HepG2 (cell line): ENCODE measurements around the gene ATRIP. TPM values are rescaled to one million over a fixed set of nuclear protein-coding genes. Genes with fewer than 3 reads are reported as not detected.

Experiments
- CEBPB ChIP-seq: IDR thresholded peaks from 2 replicates; pipeline ENCODE4 v1.6.1; 2011; ENCODE audit warnings: low read depth, low read length, improper control_type of control experiment, borderline replicate concordance
- GABPA ChIP-seq, 2 experiments: IDR thresholded peaks; 2 replicates each; pipeline ENCODE4 v1.6.1; 2011 to 2016; ENCODE audit warnings: low read depth in 2 of 2, low read length in 1 of 2, missing biosample characterization in 1 of 2, missing genetic modification characterization in 1 of 2
- HMG20A ChIP-seq: IDR thresholded peaks from 2 replicates; pipeline ENCODE4 v1.6.1; 2016; ENCODE audit warnings: borderline replicate concordance
- RAD21 ChIP-seq: fragments of 450-650 bp; formaldehyde crosslinking; IDR thresholded peaks from 2 replicates; pipeline ENCODE4 v1.5.0; 2020; ENCODE audit warnings: mild to moderate bottlenecking
- RARG ChIP-seq: sonication (generic); formaldehyde crosslinking; IDR thresholded peaks from 2 replicates; pipeline ENCODE4 v1.4.0; 2020; ENCODE audit warnings: low read depth, mild to moderate bottlenecking, missing genetic modification reagents
- SAFB2 ChIP-seq: sonication (generic); formaldehyde crosslinking; IDR thresholded peaks from 2 replicates; pipeline ENCODE4 v1.5.1; 2020; ENCODE audit warnings: missing genetic modification reagents, low read depth, mild to moderate bottlenecking, borderline replicate concordance
- ZBTB38 ChIP-seq: sonication (generic); formaldehyde crosslinking; IDR thresholded peaks from 2 replicates; pipeline ENCODE4 v1.5.1; 2020; ENCODE audit warnings: mild to moderate bottlenecking, missing genetic modification reagents
- ZBTB42 ChIP-seq: sonication (generic); formaldehyde crosslinking; IDR thresholded peaks from 2 replicates; pipeline ENCODE4 v1.5.0; 2020; ENCODE audit warnings: mild to moderate bottlenecking, missing genetic modification reagents
- ZNF317 ChIP-seq: sonication (generic); formaldehyde crosslinking; IDR thresholded peaks from 2 replicates; pipeline ENCODE4 v1.5.0; 2020; ENCODE audit warnings: mild to moderate bottlenecking, missing genetic modification reagents
- ZNF570 ChIP-seq: sonication (generic); formaldehyde crosslinking; IDR thresholded peaks from 2 replicates; pipeline ENCODE4 v1.4.0; 2020; ENCODE audit warnings: mild to moderate bottlenecking, missing genetic modification reagents, borderline replicate concordance
- polyA plus RNA-seq, 8 experiments: library from polyadenylated mRNA; depleted of rRNA in 3 of 8; stranded (reverse) in 7 of 8; unstranded in 1 of 8; fragments of >200 nt; fragmentation: Illumina TruSeq in 4 of 8; extraction: Trizol in 4 of 8; gene quantifications; 2 replicates each; pipeline versions ENCODE4 v1.2.1 to v1.2.3, GENCODE V29; 2011 to 2016; ENCODE audit warnings: low read depth in 4 of 8, missing spikeins in 1 of 8, mixed read lengths in 1 of 8; ENCODE audit not compliant: insufficient read depth in 1 of 8
- total RNA-seq, 5 experiments: library from RNA; depleted of rRNA; stranded (reverse); fragments of >200 nt; fragmentation: Illumina TruSeq; extraction: Trizol; gene quantifications; 2 replicates each; pipeline ENCODE4 v1.2.3, GENCODE V29; 2016; ENCODE audit warnings: low read depth in 1 of 5
- TF ChIP-seq, protein P1 (sequence below): sonication (generic); formaldehyde crosslinking; conservative IDR thresholded peaks from 2 replicates; pipeline ENCODE4 v1.8.0; 2022; ENCODE audit warnings: mild to moderate bottlenecking, moderate library complexity, missing genetic modification reagents
- TF ChIP-seq, protein P2 (sequence below): sonication (generic); formaldehyde crosslinking; IDR thresholded peaks from 2 replicates; pipeline ENCODE4 v1.9.0; 2021; ENCODE audit warnings: missing genetic modification reagents, borderline replicate concordance
- TF ChIP-seq, protein P3 (sequence below): IDR thresholded peaks from 2 replicates; pipeline ENCODE4 v1.6.1; 2016; ENCODE audit warnings: low read depth, missing genetic modification reagents, missing compliant biosample characterization
- TF ChIP-seq, protein P4 (sequence below): sonication (generic); formaldehyde crosslinking; IDR thresholded peaks from 2 replicates; pipeline ENCODE4 v1.4.0; 2020; ENCODE audit warnings: missing genetic modification reagents, borderline replicate concordance

ATRIP gene
- total and polyA plus RNA-seq, 2 of the 13 experiments (the other 11 are each of a cell fraction or from before 2014, with no cell fraction given), result 5.1 to 12.5 TPM

DNA sequence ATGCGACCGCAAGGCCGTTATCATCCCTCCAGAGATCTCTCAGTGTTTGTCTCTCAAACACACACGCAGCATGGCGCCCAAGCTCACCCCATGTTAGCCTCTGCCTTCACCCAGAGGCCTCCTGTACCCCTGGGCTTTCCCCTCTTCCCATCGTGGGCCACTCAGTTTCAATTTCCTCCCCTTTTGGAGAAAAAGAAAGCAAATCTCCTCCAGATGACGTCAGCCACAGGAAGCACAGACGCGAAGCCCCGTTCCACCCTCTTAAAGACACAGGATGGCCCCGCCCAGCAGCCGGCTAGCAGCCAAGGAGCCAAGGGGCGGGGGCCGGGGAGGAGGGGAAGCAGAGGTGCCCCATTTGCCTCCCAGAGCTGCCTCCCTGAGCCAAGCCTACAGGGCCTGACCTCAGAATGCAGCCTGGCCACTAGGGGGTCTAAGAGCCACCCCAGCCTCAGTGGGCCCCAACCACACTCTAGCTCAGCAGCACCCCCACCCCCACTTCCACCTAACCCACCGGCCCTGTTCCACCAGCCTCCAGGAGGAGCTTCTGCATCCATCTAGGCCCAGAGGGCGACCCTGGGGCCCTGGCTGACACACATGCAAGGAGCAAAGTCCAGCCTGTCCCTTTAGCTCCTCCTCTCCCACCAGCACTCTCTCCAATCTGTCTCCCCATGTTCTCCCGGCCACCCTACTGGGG is 26.5 kb downstream of the ATRIP start (continued):
- TF ChIP-seq, protein P1, sequence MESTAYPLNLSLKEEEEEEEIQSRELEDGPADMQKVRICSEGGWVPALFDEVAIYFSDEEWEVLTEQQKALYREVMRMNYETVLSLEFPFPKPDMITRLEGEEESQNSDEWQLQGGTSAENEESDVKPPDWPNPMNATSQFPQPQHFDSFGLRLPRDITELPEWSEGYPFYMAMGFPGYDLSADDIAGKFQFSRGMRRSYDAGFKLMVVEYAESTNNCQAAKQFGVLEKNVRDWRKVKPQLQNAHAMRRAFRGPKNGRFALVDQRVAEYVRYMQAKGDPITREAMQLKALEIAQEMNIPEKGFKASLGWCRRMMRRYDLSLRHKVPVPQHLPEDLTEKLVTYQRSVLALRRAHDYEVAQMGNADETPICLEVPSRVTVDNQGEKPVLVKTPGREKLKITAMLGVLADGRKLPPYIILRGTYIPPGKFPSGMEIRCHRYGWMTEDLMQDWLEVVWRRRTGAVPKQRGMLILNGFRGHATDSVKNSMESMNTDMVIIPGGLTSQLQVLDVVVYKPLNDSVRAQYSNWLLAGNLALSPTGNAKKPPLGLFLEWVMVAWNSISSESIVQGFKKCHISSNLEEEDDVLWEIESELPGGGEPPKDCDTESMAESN (CRISPR knock-in tag), result no peak
- TF ChIP-seq RARG (no peak), ZBTB42 (CRISPR knock-in tag) (0 out of 2 replicates have a peak, but pooled peaks have one; percentile 33), CEBPB (no peak), GABPA (IDR thresholded peaks at IDR 0.05; ENCODE audit: low read depth, low read length) (no peak), GABPA (CRISPR knock-in tag; IDR thresholded peaks at IDR 0.05; ENCODE audit: low read depth) (peak; percentile 44), HMG20A (CRISPR knock-in tag) (peak; percentile 22; the same call in 1 of the 2 replicates), ZNF570 (CRISPR knock-in tag) (no peak), ZNF317 (CRISPR knock-in tag) (no peak), ZBTB38 (no peak), RAD21 (peak; percentile 75), SAFB2 (CRISPR knock-in tag) (no peak)
- TF ChIP-seq, protein P2, sequence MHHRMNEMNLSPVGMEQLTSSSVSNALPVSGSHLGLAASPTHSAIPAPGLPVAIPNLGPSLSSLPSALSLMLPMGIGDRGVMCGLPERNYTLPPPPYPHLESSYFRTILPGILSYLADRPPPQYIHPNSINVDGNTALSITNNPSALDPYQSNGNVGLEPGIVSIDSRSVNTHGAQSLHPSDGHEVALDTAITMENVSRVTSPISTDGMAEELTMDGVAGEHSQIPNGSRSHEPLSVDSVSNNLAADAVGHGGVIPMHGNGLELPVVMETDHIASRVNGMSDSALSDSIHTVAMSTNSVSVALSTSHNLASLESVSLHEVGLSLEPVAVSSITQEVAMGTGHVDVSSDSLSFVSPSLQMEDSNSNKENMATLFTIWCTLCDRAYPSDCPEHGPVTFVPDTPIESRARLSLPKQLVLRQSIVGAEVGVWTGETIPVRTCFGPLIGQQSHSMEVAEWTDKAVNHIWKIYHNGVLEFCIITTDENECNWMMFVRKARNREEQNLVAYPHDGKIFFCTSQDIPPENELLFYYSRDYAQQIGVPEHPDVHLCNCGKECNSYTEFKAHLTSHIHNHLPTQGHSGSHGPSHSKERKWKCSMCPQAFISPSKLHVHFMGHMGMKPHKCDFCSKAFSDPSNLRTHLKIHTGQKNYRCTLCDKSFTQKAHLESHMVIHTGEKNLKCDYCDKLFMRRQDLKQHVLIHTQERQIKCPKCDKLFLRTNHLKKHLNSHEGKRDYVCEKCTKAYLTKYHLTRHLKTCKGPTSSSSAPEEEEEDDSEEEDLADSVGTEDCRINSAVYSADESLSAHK (CRISPR knock-in tag), result no peak
- TF ChIP-seq, protein P3, sequence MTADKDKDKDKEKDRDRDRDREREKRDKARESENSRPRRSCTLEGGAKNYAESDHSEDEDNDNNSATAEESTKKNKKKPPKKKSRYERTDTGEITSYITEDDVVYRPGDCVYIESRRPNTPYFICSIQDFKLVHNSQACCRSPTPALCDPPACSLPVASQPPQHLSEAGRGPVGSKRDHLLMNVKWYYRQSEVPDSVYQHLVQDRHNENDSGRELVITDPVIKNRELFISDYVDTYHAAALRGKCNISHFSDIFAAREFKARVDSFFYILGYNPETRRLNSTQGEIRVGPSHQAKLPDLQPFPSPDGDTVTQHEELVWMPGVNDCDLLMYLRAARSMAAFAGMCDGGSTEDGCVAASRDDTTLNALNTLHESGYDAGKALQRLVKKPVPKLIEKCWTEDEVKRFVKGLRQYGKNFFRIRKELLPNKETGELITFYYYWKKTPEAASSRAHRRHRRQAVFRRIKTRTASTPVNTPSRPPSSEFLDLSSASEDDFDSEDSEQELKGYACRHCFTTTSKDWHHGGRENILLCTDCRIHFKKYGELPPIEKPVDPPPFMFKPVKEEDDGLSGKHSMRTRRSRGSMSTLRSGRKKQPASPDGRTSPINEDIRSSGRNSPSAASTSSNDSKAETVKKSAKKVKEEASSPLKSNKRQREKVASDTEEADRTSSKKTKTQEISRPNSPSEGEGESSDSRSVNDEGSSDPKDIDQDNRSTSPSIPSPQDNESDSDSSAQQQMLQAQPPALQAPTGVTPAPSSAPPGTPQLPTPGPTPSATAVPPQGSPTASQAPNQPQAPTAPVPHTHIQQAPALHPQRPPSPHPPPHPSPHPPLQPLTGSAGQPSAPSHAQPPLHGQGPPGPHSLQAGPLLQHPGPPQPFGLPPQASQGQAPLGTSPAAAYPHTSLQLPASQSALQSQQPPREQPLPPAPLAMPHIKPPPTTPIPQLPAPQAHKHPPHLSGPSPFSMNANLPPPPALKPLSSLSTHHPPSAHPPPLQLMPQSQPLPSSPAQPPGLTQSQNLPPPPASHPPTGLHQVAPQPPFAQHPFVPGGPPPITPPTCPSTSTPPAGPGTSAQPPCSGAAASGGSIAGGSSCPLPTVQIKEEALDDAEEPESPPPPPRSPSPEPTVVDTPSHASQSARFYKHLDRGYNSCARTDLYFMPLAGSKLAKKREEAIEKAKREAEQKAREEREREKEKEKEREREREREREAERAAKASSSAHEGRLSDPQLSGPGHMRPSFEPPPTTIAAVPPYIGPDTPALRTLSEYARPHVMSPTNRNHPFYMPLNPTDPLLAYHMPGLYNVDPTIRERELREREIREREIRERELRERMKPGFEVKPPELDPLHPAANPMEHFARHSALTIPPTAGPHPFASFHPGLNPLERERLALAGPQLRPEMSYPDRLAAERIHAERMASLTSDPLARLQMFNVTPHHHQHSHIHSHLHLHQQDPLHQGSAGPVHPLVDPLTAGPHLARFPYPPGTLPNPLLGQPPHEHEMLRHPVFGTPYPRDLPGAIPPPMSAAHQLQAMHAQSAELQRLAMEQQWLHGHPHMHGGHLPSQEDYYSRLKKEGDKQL (CRISPR knock-in tag), result 0 out of 2 replicates have a peak, but pooled peaks have one; percentile 19
- TF ChIP-seq, protein P4, sequence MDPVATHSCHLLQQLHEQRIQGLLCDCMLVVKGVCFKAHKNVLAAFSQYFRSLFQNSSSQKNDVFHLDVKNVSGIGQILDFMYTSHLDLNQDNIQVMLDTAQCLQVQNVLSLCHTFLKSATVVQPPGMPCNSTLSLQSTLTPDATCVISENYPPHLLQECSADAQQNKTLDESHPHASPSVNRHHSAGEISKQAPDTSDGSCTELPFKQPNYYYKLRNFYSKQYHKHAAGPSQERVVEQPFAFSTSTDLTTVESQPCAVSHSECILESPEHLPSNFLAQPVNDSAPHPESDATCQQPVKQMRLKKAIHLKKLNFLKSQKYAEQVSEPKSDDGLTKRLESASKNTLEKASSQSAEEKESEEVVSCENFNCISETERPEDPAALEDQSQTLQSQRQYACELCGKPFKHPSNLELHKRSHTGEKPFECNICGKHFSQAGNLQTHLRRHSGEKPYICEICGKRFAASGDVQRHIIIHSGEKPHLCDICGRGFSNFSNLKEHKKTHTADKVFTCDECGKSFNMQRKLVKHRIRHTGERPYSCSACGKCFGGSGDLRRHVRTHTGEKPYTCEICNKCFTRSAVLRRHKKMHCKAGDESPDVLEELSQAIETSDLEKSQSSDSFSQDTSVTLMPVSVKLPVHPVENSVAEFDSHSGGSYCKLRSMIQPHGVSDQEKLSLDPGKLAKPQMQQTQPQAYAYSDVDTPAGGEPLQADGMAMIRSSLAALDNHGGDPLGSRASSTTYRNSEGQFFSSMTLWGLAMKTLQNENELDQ (CRISPR knock-in tag), result no peak
